ENCODE results near the gene GGCX.

- TF ChIP-seq, protein P1, sequence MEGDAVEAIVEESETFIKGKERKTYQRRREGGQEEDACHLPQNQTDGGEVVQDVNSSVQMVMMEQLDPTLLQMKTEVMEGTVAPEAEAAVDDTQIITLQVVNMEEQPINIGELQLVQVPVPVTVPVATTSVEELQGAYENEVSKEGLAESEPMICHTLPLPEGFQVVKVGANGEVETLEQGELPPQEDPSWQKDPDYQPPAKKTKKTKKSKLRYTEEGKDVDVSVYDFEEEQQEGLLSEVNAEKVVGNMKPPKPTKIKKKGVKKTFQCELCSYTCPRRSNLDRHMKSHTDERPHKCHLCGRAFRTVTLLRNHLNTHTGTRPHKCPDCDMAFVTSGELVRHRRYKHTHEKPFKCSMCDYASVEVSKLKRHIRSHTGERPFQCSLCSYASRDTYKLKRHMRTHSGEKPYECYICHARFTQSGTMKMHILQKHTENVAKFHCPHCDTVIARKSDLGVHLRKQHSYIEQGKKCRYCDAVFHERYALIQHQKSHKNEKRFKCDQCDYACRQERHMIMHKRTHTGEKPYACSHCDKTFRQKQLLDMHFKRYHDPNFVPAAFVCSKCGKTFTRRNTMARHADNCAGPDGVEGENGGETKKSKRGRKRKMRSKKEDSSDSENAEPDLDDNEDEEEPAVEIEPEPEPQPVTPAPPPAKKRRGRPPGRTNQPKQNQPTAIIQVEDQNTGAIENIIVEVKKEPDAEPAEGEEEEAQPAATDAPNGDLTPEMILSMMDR (IDR thresholded peaks at IDR 0.05 in 4 of 5, conservative IDR thresholded peaks at IDR 0.05 in 1 of 5), result no peak
- no peak for TF ChIP-seq POLR2A (IDR thresholded peaks at IDR 0.05)
These were observed 38.4 kb upstream of the GGCX start for GRCh38 chr2:85599468-85600234.

Data from gastrocnemius medialis (tissue), 4 donors.